ENCODE measurements around the gene HTR2C.

DNA sequence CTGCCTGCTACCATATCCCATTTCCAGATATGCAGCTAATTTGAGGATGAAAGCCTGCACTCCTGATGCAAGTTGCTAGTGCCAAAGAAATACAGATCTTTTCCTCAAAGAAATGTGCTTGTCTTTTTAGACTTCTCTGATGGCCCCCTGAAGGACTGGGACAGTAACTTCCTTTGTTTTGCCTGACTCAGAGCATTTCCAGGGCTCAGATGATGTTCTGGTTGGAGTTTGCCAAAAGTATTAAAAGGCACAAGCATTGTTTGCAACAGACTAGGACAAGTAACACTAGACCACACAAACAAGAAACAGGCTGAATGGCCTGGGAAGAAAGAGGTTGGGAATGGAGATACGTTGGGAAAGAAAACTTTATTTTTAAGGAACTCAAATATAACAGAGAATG, 258.3 kb downstream of the HTR2C start:
- TF ChIP-seq, protein P1, sequence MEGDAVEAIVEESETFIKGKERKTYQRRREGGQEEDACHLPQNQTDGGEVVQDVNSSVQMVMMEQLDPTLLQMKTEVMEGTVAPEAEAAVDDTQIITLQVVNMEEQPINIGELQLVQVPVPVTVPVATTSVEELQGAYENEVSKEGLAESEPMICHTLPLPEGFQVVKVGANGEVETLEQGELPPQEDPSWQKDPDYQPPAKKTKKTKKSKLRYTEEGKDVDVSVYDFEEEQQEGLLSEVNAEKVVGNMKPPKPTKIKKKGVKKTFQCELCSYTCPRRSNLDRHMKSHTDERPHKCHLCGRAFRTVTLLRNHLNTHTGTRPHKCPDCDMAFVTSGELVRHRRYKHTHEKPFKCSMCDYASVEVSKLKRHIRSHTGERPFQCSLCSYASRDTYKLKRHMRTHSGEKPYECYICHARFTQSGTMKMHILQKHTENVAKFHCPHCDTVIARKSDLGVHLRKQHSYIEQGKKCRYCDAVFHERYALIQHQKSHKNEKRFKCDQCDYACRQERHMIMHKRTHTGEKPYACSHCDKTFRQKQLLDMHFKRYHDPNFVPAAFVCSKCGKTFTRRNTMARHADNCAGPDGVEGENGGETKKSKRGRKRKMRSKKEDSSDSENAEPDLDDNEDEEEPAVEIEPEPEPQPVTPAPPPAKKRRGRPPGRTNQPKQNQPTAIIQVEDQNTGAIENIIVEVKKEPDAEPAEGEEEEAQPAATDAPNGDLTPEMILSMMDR (IDR thresholded peaks at IDR 0.05) = no peak
- no peak for TF ChIP-seq POLR2A (IDR thresholded peaks at IDR 0.05)

Measured in ovary (tissue), 3 donors.